GM12878 (cell line): ENCODE measurements around the gene SLC35F3. TPM values are rescaled to one million over a fixed set of nuclear protein-coding genes. Genes with fewer than 3 reads are reported as not detected.

Experiments used
- ATAC-seq: fragments of 200-7000 bp; cut with Tn5 transposase; 3 replicates; pipeline ENCODE4 v1.9.1; 2020; ENCODE audit warnings: mild to moderate bottlenecking, moderate library complexity
- BruUV-seq: library from RNA; stranded (reverse); fragments of 400-500 nt; replicated peaks from 2 replicates; lab custom pipeline; 2021; lab: Mats Ljungman, UMichigan
- CTCF ChIA-PET: fragments of 300-600 bp; sonication (Branson Sonifier 250); formaldehyde crosslinking; extraction: SDS; loops from one replicate; lab custom pipeline; 2021; ENCODE audit warnings: inconsistent platforms; lab: Yijun Ruan, JAX
- POLR2A ChIA-PET: fragments of 350-600 bp; formaldehyde crosslinking; extraction: SDS; loops from one replicate; lab custom pipeline; 2021; ENCODE audit warnings: inconsistent platforms; lab: Charles Lee
- RAD21 ChIA-PET: fragments of 300-600 bp; sonication (Branson Sonifier 250); formaldehyde crosslinking; loops from one replicate; lab custom pipeline; 2023; ENCODE audit warnings: antibody characterized with exemption; ENCODE audit not compliant: unreplicated experiment; lab: Charles Lee
- SMC1A ChIA-PET: fragments of 300-600 bp; sonication (Branson Sonifier 250); formaldehyde crosslinking; loops from one replicate; lab custom pipeline; 2023; ENCODE audit not compliant: unreplicated experiment, uncharacterized antibody; lab: Charles Lee
- DNase-seq: peaks from one replicate; pipeline ENCODE4 v3.0.0-alpha.2; 2011; ENCODE audit warnings: low read depth, low spot score
- FAIRE-seq: peaks from 3 replicates; lab custom pipeline; 2011; peaks lifted over from hg19 to GRCh38; lab: Jason Lieb, UNC
- H2AFZ ChIP-seq: 2 replicates; pipeline ENCODE4 v1.6.0; 2011; ENCODE audit warnings: low read depth, low read length, control low read depth; ENCODE audit not compliant: control insufficient read depth
- H3K27ac ChIP-seq: 2 replicates; pipeline ENCODE4 v1.5.1; 2011; ENCODE audit warnings: control low read depth; ENCODE audit not compliant: control insufficient read depth, insufficient read depth
- H3K27me3 ChIP-seq, 2 experiments: replicated peaks in 1 of 2; 2 replicates each; pipeline versions ENCODE4 v1.6.0 to v1.6.1; 2011; ENCODE audit warnings: low read length in 1 of 2; ENCODE audit not compliant: control insufficient read depth in 2 of 2, insufficient read depth in 2 of 2
- H3K36me3 ChIP-seq, 2 experiments: 2 replicates each; pipeline ENCODE4 v1.5.1; 2011; ENCODE audit warnings: low read length in 1 of 2; ENCODE audit not compliant: control insufficient read depth in 2 of 2, insufficient read depth in 2 of 2
- H3K4me1 ChIP-seq: 2 replicates; pipeline ENCODE4 v1.6.1; 2011; ENCODE audit warnings: mild to moderate bottlenecking, low read length, moderate library complexity, mixed read lengths; ENCODE audit not compliant: control insufficient read depth, insufficient read depth
- H3K4me2 ChIP-seq: 2 replicates; pipeline ENCODE4 v1.6.0; 2011; ENCODE audit warnings: control low read depth; ENCODE audit not compliant: control insufficient read depth, insufficient read depth
- H3K4me3 ChIP-seq: fragments of 200-600 bp; sonication (generic); 2 replicates; pipeline ENCODE4 v1.5.1; 2016
- H3K79me2 ChIP-seq: 2 replicates; pipeline ENCODE4 v1.6.0; 2011; ENCODE audit warnings: low read length; ENCODE audit not compliant: control insufficient read depth, insufficient read depth
- H3K9ac ChIP-seq: 2 replicates; pipeline ENCODE4 v1.8.0; 2011; ENCODE audit warnings: low read length, control low read depth, mixed read lengths; ENCODE audit not compliant: control insufficient read depth, insufficient read depth
- H3K9me3 ChIP-seq: replicated peaks from 3 replicates; pipeline ENCODE4 v1.5.1; 2011; ENCODE audit warnings: mild to moderate bottlenecking, low read length; ENCODE audit not compliant: control insufficient read depth, insufficient read depth
- H4K20me1 ChIP-seq: 2 replicates; pipeline ENCODE4 v1.6.0; 2011; ENCODE audit not compliant: control insufficient read depth, insufficient read depth
- BHLHE40 ChIP-seq, 2 experiments: fragments of 450-650 bp in 1 of 2; IDR thresholded peaks; 2 replicates each; pipeline ENCODE4 v1.6.1; 2011 to 2017; ENCODE audit warnings: low read depth in 2 of 2, borderline replicate concordance in 1 of 2, improper control_type of control experiment in 1 of 2, low read length in 1 of 2, mild to moderate bottlenecking in 1 of 2
- CTCF ChIP-seq, 3 experiments: IDR thresholded peaks in 2 of 3; conservative IDR thresholded peaks in 1 of 3; 2 replicates each; pipeline ENCODE4 v1.5.1; 2011; ENCODE audit warnings: low read depth in 3 of 3, low read length in 3 of 3, mild to moderate bottlenecking in 3 of 3, control low read depth in 2 of 3, moderate library complexity in 2 of 3, inconsistent platforms in 1 of 3, mixed read lengths in 1 of 3; ENCODE audit not compliant: control insufficient read depth in 2 of 3, insufficient read depth in 1 of 3; ENCODE audit errors: extremely low read depth in 1 of 3
- E2F8 ChIP-seq: fragments of 450-650 bp; IDR thresholded peaks from 2 replicates; pipeline ENCODE4 v1.6.1; 2018; ENCODE audit warnings: mild to moderate bottlenecking, low read depth, moderate library complexity; ENCODE audit not compliant: partially characterized antibody
- MAX ChIP-seq: IDR thresholded peaks from 2 replicates; pipeline ENCODE4 v1.6.1; 2012; ENCODE audit warnings: low read depth, low read length, improper control_type of control experiment
- RUNX3 ChIP-seq: IDR thresholded peaks from 2 replicates; pipeline ENCODE4 v1.6.1; 2012; ENCODE audit warnings: low read length, inconsistent platforms
- SRF ChIP-seq, 2 experiments: IDR thresholded peaks; 2 replicates each; pipeline ENCODE4 v1.6.1; 2011; ENCODE audit warnings: low read depth in 2 of 2, low read length in 2 of 2, mild to moderate bottlenecking in 1 of 2, moderate library complexity in 1 of 2
- STAT1 ChIP-seq: fragments of 450-650 bp; conservative IDR thresholded peaks from 2 replicates; pipeline ENCODE4 v1.6.1; 2014; ENCODE audit warnings: antibody characterized with exemption, mild to moderate bottlenecking
- ZNF687 ChIP-seq: fragments of 450-650 bp; IDR thresholded peaks from 2 replicates; pipeline ENCODE4 v1.6.1; 2017; ENCODE audit warnings: mild to moderate bottlenecking, moderate library complexity
- WGBS: methylation state at CpG from one replicate; pipeline ENCODE4 v1.1.6; 2016; ENCODE audit warnings: low lambda C conversion rate; ENCODE audit not compliant: insufficient replicate concordance, insufficient coverage; ENCODE audit errors: missing lambda C conversion rate; 5-methylcytosine and 5-hydroxymethylcytosine counted together
- in situ Hi-C: fragments of 300-500 bp; cut with MboI; formaldehyde crosslinking; loops from 9 replicates; pipeline ENCODE4 v1.14.3; 2018; ENCODE audit warnings: mixed read lengths
- intact Hi-C: fragments of 100-400 bp; cut with micrococcal nuclease; formaldehyde crosslinking; loops from one replicate; pipeline ENCODE4 v1.14.2; 2022; ENCODE audit not compliant: unreplicated experiment
- polyA plus RNA-seq, 11 experiments: library from polyadenylated mRNA; depleted of rRNA in 4 of 11; unstranded in 6 of 11; stranded (reverse) in 5 of 11; fragments of >200 nt; fragmentation: Nextera tagmentation in 4 of 11; fragmentation: Illumina TruSeq in 1 of 11; extraction: Ambion mirVana in 4 of 11; extraction: Trizol in 1 of 11; gene quantifications; 1 replicate in 1 of 11; 2 replicates in 10 of 11; pipeline versions ENCODE4 v1.2.1 to v1.2.3, GENCODE V29; 2011 to 2016; ENCODE audit warnings: inconsistent platforms in 2 of 11, missing spikeins in 2 of 11, low read depth in 1 of 11
- total RNA-seq, 4 experiments: library from RNA; depleted of rRNA in 3 of 4; stranded (reverse); fragments of >200 nt in 3 of 4; fragmentation: Illumina TruSeq in 1 of 4; extraction: Trizol in 1 of 4; gene quantifications; 2 replicates each; pipeline versions ENCODE4 v1.2.1 to v1.2.3, GENCODE V29; 2013 to 2021

Gene SLC35F3
- total and polyA plus RNA-seq, 10 of the 15 experiments (the other 5 are each of a cell fraction or from before 2014, with no cell fraction given): 1.0 to 8.6 (median 5.7) TPM

GRCh38 chr1:234320549-234320948 is 416.1 kb downstream of the SLC35F3 start (continued):
- TF ChIP-seq CTCF (IDR thresholded peaks at IDR 0.05 in 2 of 3, conservative IDR thresholded peaks at IDR 0.05 in 1 of 3; ENCODE audit: control insufficient read depth in 2 of 3, extremely low read depth in 1 of 3, insufficient read depth in 1 of 3, low read depth in 3 of 3, low read length in 3 of 3): no peak

- WGBS: 16% methylated on average over 6 of the region's 6 CpGs
- Histone ChIP-seq H3K4me2 (no peak overlapping the region), H3K4me1 (peaks cover 5% of the 10 kb centered on the region), H3K27ac (no peak overlapping the region), H3K9me3 (no peaks in the 10 kb centered on the region), H3K4me3 (no peak overlapping the region), H3K79me2 (no peaks in the 10 kb centered on the region), H2AFZ (no peak overlapping the region), H4K20me1 (no peaks in the 10 kb centered on the region), H3K36me3 (no peaks in the 10 kb centered on the region), H3K27me3 (no peaks in the 10 kb centered on the region), H3K9ac (no peak overlapping the region)
- no TSS peak for BruUV-seq
- SMC1A ChIA-PET: interaction anchor here (1.3 kb wide), 1 partner anchor 12 kb away, joined by 6 read pairs; no protein-coding TSS in a partner anchor
- no peak for ATAC-seq
- no peak for FAIRE-seq
- in situ Hi-C loops (loop anchor here (25.0 kb wide), 1 partner anchor 109 kb away; no protein-coding TSS in a partner anchor), intact Hi-C loops (no loop called here)
- no peak for DNase-seq
- CTCF ChIA-PET: interaction anchor here (0.6 to 2.1 kb wide), 4 partner anchors 9 to 83 kb away, joined by 3 to 10 read pairs (median 3); no protein-coding TSS in a partner anchor
- RAD21 ChIA-PET: no interaction called here
- POLR2A ChIA-PET: interaction anchor here (0.6 kb wide), 1 partner anchor 278 kb away, joined by 4 read pairs; no protein-coding TSS in a partner anchor
- TF ChIP-seq CTCF (IDR thresholded peaks at IDR 0.05 in 2 of 3, conservative IDR thresholded peaks at IDR 0.05 in 1 of 3; ENCODE audit: control insufficient read depth in 2 of 3, extremely low read depth in 1 of 3, insufficient read depth in 1 of 3, low read depth in 3 of 3, low read length in 3 of 3): no peak
- TF ChIP-seq RUNX3: no peak
- TF ChIP-seq BHLHE40 (IDR thresholded peaks at IDR 0.05; ENCODE audit: borderline replicate concordance in 1 of 2, low read depth in 2 of 2, low read length in 1 of 2): no peak
- no peak for TF ChIP-seq E2F8
- TF ChIP-seq SRF (IDR thresholded peaks at IDR 0.05; ENCODE audit: low read depth in 2 of 2, low read length in 2 of 2): no peak
- no peak for TF ChIP-seq ZNF687
- TF ChIP-seq STAT1: no peak
- no peak for TF ChIP-seq MAX
Measured at GRCh38 chr1:234321231-234321630, 416.8 kb downstream of the SLC35F3 start.
